K562 (cell line): ENCODE measurements around the gene TRPM4.

Source experiments
- CHD4 ChIP-seq: fragments of 200-600 bp; sonication (generic); IDR thresholded peaks from 3 replicates; pipeline ENCODE4 v1.6.1; 2012; ENCODE audit warnings: low read depth, mild to moderate bottlenecking, mixed read lengths, low read length, inconsistent platforms; ENCODE audit not compliant: insufficient read depth, insufficient replicate concordance, poor library complexity, severe bottlenecking
- NR1H2 ChIP-seq: sonication (generic); formaldehyde crosslinking; IDR thresholded peaks from 2 replicates; pipeline ENCODE4 v1.4.0; 2020; ENCODE audit warnings: mild to moderate bottlenecking, missing genetic modification reagents
- RAD21 ChIP-seq, 2 experiments: fragments of 250-450 bp in 1 of 2; fragments of 450-650 bp in 1 of 2; sonication (Bioruptor Pico) in 1 of 2; formaldehyde crosslinking in 1 of 2; IDR thresholded peaks in 1 of 2; conservative IDR thresholded peaks in 1 of 2; 2 replicates each; pipeline versions ENCODE4 v1.4.0 to v1.8.0; 2020 to 2022; ENCODE audit warnings: mild to moderate bottlenecking in 2 of 2, moderate library complexity in 1 of 2
- TBL1XR1 ChIP-seq, 2 experiments: IDR thresholded peaks; 2 replicates each; pipeline ENCODE4 v1.6.1; 2012; ENCODE audit warnings: improper control_type of control experiment in 2 of 2, low read length in 2 of 2, mild to moderate bottlenecking in 1 of 2
- ZEB2 ChIP-seq: fragments of 450-650 bp; IDR thresholded peaks from 2 replicates; pipeline ENCODE4 v1.6.1; 2016
- TF ChIP-seq, protein P1 (sequence below): sonication (generic); formaldehyde crosslinking; IDR thresholded peaks from 2 replicates; pipeline ENCODE4 v1.4.0; 2020; ENCODE audit warnings: mild to moderate bottlenecking, missing genetic modification reagents
- TF ChIP-seq, protein P2 (sequence below): fragments of 200-800 bp; sonication (Bioruptor generic); IDR thresholded peaks from 2 replicates; pipeline ENCODE4 v1.6.1; 2017; ENCODE audit warnings: missing genetic modification characterization, missing compliant biosample characterization
- TF ChIP-seq, protein P3 (sequence below), 3 experiments: IDR thresholded peaks in 2 of 3; conservative IDR thresholded peaks in 1 of 3; 2 replicates each; pipeline ENCODE4 v1.5.1; 2011 to 2012; ENCODE audit warnings: low read length in 3 of 3, mild to moderate bottlenecking in 3 of 3, control low read depth in 2 of 3, improper control_type of control experiment in 1 of 3, inconsistent platforms in 1 of 3, low read depth in 1 of 3, mixed read lengths in 1 of 3, moderate library complexity in 1 of 3; ENCODE audit not compliant: insufficient read depth in 2 of 3
- TF ChIP-seq, protein P4 (sequence below): sonication (generic); formaldehyde crosslinking; IDR thresholded peaks from 2 replicates; pipeline ENCODE4 v1.9.0; 2022; ENCODE audit warnings: mild to moderate bottlenecking, missing genetic modification reagents
- TF ChIP-seq, protein P5 (sequence below): sonication (generic); IDR thresholded peaks from 2 replicates; pipeline ENCODE4 v1.6.1; 2016

DNA sequence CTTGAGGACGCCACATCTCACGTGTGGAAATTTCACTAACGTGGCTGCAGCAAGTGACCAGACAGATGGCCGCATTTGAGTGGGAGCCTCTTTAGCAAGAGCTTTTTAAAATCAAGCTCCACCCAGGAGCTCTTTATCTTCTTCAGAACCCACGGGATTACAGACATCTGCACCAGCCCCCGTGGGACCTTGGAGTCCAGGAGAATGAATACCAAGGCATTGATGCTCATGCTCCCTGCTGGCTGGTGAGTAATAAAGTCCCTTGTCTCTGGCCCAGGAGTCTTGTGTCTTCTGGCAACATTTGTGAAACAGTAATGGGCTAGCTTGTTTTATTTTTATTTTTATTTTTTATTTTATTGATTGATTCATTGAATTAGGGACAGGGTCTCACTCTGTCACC is 64.4 kb downstream of the TRPM4 start:
- TF ChIP-seq RAD21 (CRISPR knock-in tag; conservative IDR thresholded peaks at IDR 0.05 in 1 of 2, IDR thresholded peaks at IDR 0.05 in 1 of 2) (no peak), CHD4 (no peak), NR1H2 (no peak), TBL1XR1 (IDR thresholded peaks at IDR 0.05; ENCODE audit: low read length in 2 of 2) (no peak), ZEB2 (no peak)
- TF ChIP-seq, protein P1, sequence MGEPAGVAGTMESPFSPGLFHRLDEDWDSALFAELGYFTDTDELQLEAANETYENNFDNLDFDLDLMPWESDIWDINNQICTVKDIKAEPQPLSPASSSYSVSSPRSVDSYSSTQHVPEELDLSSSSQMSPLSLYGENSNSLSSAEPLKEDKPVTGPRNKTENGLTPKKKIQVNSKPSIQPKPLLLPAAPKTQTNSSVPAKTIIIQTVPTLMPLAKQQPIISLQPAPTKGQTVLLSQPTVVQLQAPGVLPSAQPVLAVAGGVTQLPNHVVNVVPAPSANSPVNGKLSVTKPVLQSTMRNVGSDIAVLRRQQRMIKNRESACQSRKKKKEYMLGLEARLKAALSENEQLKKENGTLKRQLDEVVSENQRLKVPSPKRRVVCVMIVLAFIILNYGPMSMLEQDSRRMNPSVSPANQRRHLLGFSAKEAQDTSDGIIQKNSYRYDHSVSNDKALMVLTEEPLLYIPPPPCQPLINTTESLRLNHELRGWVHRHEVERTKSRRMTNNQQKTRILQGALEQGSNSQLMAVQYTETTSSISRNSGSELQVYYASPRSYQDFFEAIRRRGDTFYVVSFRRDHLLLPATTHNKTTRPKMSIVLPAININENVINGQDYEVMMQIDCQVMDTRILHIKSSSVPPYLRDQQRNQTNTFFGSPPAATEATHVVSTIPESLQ: no peak
- TF ChIP-seq, protein P2, sequence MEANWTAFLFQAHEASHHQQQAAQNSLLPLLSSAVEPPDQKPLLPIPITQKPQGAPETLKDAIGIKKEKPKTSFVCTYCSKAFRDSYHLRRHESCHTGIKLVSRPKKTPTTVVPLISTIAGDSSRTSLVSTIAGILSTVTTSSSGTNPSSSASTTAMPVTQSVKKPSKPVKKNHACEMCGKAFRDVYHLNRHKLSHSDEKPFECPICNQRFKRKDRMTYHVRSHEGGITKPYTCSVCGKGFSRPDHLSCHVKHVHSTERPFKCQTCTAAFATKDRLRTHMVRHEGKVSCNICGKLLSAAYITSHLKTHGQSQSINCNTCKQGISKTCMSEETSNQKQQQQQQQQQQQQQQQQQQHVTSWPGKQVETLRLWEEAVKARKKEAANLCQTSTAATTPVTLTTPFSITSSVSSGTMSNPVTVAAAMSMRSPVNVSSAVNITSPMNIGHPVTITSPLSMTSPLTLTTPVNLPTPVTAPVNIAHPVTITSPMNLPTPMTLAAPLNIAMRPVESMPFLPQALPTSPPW (CRISPR knock-in tag): no peak
- TF ChIP-seq, protein P3, sequence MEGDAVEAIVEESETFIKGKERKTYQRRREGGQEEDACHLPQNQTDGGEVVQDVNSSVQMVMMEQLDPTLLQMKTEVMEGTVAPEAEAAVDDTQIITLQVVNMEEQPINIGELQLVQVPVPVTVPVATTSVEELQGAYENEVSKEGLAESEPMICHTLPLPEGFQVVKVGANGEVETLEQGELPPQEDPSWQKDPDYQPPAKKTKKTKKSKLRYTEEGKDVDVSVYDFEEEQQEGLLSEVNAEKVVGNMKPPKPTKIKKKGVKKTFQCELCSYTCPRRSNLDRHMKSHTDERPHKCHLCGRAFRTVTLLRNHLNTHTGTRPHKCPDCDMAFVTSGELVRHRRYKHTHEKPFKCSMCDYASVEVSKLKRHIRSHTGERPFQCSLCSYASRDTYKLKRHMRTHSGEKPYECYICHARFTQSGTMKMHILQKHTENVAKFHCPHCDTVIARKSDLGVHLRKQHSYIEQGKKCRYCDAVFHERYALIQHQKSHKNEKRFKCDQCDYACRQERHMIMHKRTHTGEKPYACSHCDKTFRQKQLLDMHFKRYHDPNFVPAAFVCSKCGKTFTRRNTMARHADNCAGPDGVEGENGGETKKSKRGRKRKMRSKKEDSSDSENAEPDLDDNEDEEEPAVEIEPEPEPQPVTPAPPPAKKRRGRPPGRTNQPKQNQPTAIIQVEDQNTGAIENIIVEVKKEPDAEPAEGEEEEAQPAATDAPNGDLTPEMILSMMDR (IDR thresholded peaks at IDR 0.05 in 2 of 3, conservative IDR thresholded peaks at IDR 0.05 in 1 of 3; ENCODE audit: insufficient read depth in 2 of 3, low read depth in 1 of 3, low read length in 3 of 3): no peak
- TF ChIP-seq, protein P4, sequence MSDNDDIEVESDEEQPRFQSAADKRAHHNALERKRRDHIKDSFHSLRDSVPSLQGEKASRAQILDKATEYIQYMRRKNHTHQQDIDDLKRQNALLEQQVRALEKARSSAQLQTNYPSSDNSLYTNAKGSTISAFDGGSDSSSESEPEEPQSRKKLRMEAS: no peak
- TF ChIP-seq, protein P5, sequence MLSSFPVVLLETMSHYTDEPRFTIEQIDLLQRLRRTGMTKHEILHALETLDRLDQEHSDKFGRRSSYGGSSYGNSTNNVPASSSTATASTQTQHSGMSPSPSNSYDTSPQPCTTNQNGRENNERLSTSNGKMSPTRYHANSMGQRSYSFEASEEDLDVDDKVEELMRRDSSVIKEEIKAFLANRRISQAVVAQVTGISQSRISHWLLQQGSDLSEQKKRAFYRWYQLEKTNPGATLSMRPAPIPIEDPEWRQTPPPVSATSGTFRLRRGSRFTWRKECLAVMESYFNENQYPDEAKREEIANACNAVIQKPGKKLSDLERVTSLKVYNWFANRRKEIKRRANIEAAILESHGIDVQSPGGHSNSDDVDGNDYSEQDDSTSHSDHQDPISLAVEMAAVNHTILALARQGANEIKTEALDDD: no peak
